Stimulated activated CD4-positive, alpha-beta T cell treated with anti-CD3 and anti-CD28 coated beads, Interleukin-12 subunit alpha, Interleukin-12 subunit beta, amount 100 ng/mL, for 24 hours (primary cell): ENCODE data around the gene DCANP1.

Experiments
- DNase-seq, 2 experiments: peaks; one replicate each; pipeline ENCODE4 v3.0.0-alpha.2; 2020; ENCODE audit warnings: low read depth in 2 of 2

The DCANP1 gene

GRCh38 chr5:135457424-135458071 lies 10.4 kb upstream of the DCANP1 start:
- DNase-seq = peak; percentile 27 to 59

DNA sequence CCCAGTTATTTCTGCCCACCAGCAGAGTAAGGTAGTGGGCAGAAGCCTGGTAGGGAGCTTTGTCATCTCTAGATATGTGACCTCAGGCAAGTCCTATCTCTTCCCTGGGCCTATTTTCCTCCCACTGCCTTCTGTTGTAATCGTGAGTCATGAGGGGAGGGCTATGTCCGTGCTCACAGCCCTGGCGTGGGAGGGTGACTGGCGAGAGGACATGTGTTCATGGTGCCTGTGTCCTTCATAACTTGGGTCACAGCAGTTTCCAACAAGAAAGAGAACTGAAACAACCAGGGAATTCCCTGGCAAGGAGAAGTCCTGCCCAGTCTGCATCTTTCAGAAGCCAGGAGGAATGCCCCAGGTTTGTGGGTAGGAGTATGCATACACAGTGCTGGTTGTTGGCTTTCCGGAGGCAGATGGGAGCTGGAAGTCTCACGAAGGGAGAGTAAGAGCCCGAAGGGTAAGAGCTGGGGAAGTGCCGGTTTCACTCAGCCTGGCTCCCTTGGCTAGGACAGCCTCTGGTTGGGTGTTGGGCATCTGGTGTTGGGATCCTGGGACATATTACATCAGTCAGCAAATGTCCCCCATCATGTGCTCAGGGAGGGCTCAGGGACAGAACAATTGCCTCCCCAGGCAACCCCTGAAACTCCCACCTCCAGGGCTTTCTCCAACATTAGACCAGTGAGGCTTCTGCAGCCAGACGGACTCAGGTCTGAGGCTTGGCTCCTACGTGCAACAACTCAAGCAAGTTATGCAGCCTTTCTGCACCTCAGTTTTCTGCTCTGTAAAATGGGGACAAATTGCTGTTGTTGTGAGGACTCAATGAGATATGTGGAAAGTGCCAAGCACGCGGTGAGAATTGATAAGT lies 9.3 kb upstream of the DCANP1 start:
- DNase-seq = no peak

GRCh38 chr5:135455876-135456237 lies 8.7 kb upstream of the DCANP1 start:
- no peak for DNase-seq

GRCh38 chr5:135454946-135455345 lies 7.8 kb upstream of the DCANP1 start:
- no peak for DNase-seq

DNA sequence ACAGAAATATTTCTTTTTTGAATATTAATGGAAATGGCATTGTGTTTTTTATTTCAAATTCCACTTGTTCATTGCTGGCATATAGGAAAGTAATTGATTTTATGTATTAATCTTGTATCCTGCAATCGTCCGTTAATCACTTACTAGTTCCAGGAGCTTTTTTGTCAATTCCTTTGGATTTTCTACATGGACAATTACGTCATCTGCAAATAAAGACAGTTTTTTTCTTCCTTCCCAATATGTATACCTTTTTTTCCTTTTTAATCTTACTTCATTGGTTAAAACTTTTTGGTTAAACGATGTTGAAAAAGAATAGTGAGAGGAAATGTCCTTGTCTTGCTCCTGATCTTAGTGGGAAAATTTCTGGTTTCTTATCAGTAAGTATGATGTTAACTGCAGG lies 6.5 kb upstream of the DCANP1 start:
- no peak for DNase-seq

GRCh38 chr5:135452321-135453030 lies 5.3 kb upstream of the DCANP1 start, which contains the start of gene TIFAB:
TSS of gene TIFAB (minus strand) at chr5:135452351. CDS start at chr5:135449939, 2,412 bp downstream.
- DNase-seq = no peak

GRCh38 chr5:135451581-135452320 lies 4.6 kb upstream of the DCANP1 start:
- no peak for DNase-seq

DNA sequence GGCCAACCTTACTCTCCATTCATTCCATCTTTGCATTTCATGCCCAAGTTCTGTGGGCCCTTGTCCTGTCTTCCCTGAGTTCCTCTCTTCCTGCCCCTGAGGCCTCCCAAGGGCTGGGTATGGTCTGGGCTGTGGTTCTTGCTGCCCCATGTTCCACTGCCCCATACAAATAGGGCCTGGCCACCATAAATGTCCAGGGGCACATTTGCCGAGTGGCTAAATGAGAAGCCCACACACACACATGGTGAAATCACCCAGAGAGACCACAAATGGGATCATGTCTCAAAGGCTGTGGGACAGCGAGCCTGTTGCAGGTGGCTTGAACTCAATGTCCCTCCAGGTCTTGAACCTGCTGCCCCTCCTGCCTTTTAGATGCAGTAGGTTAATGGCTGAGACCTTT lies 3.8 kb upstream of the DCANP1 start:
- DNase-seq = no peak

DNA sequence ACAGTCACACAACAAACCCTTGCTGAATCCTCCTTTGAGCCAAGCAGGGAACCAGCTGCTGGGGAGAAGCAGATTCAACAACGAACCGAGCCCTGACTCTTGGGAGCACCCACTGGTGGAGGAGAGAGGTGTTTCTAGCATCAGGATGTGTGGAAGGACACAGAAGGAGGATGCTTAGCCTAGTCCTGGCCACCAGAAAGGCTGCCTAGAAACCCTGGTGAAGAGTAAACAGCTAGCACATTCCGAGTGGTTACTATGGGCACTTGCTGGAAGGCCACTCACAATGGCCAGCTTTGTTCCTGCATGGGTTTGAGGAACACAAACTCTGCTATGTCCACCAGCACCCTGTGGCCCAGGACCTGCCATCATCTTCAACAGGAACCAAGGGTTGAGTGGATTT lies 3.2 kb upstream of the DCANP1 start:
- no peak for DNase-seq

GRCh38 chr5:135449644-135450043 lies 2.5 kb upstream of the DCANP1 start:
- DNase-seq = no peak

DNA sequence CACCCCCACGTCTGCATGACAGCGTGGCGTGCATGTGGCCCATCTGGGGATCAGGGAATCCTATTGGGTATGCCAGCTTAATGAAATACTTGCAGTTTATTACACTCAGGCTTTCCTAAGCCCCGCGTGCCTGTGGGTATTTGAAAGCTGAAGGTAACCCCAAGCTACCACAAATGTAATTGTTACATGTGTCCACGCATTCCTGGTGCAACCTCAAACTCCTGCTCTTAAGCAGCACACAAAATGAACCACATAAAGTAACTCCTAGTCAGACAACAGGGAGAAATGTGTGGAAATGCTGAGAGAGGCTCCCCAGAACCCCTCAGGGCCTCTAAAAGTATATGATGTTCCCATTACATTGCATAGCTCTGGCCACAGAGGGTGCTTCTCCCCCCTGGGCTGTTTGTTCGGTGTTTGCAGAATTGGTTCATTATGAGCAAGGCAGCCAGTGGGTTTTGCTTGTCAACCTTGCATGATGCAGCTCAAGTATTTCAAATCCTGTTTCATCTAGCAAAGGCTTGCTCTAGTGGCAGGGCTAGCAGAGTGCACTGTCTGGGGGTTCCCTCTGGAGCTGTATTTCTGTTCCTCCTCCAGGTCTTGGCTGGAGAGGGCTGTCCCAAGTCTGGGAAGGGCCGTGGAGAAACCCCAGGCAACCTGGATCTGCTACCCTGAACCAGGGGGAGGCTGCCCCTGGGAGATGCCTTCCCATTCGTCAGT lies 1.8 kb upstream of the DCANP1 start:
- no peak for DNase-seq

DNA sequence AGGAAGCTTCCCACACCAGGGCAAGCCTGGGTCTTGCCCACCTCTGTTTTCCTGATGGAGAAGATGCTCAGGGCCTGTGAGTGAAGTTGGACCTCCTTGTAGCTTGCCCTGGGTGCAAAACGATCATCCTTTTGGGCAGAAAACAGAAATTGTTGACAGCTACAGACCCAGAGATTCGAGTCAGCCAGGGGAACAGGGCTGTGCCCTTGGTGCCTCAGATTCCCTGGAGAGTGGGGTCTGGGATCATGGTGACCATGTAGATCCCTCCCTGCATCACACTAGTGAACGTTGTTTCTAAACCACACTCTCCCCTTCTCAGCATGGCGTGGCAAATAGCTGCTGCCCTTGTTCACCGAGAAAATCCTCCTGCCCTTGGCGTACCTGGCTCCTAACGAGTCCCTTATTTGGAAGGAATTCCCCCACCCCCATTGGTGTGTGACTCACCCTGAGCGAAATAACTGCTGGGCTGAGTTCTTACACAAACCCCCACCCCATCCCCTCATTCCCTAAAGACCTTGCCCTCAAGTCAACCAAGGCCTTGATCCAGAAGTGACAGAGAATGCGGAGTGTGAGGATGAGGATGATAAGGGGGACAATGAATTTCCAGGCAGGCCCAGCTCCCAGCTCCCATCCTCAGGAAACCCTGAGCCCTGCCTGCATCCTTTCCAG lies 1.1 kb upstream of the DCANP1 start:
- DNase-seq = no peak

- no peak for DNase-seq
These were observed 533 bp downstream of the DCANP1 start for GRCh38 chr5:135446615-135447014.

- no peak for DNase-seq
These were observed 942 bp downstream of the DCANP1 start for GRCh38 chr5:135446206-135446605.

DNA sequence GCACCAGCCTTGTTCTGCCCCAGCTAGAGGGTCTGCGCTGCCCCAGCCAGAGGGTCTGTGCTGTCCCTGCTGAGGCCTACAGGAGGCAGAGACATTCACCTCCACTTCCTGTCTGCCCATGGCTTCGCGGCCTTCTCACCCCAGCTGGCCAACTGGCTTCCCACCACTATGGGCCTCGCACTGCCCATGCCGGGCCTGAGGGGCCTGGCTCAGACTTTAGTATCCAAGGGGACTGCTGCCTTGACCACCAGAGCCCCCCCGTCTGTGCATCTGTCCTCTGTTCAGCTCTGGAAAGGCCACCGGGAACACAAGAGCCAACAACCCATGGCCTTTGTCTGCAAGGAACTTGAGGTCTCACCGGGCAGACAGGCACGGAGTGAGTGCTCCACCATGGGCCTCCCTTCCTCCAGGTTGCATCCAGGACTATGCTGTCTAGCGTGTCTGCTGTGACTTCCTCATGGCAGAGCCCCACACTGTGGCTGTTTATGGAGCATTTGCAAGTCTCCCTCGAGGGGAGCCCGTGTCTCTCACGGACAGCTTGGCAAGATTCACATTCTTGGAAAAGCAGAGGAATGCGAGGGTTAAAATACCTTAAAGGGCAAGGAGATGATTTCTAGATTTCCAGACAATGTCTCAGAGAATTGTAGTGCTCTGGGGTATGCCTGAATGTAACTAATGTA lies 1.7 kb downstream of the DCANP1 start:
- no peak for DNase-seq

GRCh38 chr5:135444881-135445280 lies 2.3 kb downstream of the DCANP1 start:
- no peak for DNase-seq

- no peak for DNase-seq
These were observed 2.8 kb downstream of the DCANP1 start for GRCh38 chr5:135444360-135444759.

DNA sequence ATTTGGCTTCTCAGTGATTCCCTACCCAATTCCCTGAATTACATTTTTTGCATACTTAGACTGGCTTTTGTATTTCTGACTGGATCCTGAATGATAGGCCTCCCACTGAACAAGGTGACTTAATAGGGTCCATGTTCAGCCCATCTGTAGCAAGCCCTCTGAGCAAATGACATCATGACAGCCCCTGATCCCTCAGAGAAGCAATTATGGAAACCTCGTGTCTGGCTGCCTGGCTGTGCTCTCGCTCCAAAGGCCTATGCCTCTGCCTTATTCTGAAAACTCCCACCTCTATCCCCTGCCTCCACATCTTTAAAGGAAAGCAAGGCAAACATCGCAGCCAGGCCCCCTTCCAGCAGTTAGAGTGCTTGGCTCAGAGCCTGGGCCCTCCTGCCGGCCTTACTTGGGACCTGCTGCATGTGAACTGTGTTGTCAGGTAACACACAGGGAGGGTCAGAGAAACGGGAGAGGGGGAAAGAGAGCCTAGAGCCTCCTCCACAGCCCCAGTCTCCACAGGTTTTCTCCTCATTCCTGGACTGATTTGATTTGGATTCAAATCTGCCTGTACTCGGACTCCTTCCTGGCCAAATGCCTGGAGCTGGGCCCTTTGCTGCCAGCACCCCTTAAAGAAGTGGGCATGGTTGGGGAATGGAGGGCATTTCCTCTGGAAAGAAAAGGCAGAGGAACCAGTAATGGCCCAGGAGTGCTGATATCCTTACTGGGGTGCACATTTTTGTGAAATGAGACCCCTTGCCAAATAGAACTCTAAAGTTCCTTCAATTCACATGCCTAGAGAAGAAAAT lies 3.8 kb downstream of the DCANP1 start:
- no peak for DNase-seq

GRCh38 chr5:135442431-135443160 lies 4.6 kb downstream of the DCANP1 start:
- DNase-seq = no peak
